ENCODE measurements around the gene SHBG.
A peak's percentile ranks its signal among the peaks of the same experiment; 100 is the strongest.

SHBG gene

GRCh38 chr17:7647018-7647417, 17.1 kb downstream of the SHBG start:
- no peak for DNase-seq (ENCODE audit: low spot score)

- DNase-seq (ENCODE audit: low spot score): peak; percentile 20
These were observed 20.7 kb downstream of the SHBG start, which contains the start of gene ATP1B2 for GRCh38 chr17:7650509-7651096. ATP1B2 (plus strand) TSS chr17:7650926; CDS start chr17:7651519, 593 bp downstream.

- no peak for DNase-seq (ENCODE audit: low spot score)
These were observed 21.2 kb downstream of the SHBG start for GRCh38 chr17:7651097-7651664.

- no peak for DNase-seq (ENCODE audit: low spot score)
These were observed 21.9 kb downstream of the SHBG start for GRCh38 chr17:7651665-7652387.

- DNase-seq (ENCODE audit: low spot score): no peak
These were observed 22.7 kb downstream of the SHBG start for GRCh38 chr17:7652388-7653356.

GRCh38 chr17:7654832-7655540, 25.1 kb downstream of the SHBG start:
- DNase-seq (ENCODE audit: low spot score): no peak

- DNase-seq (ENCODE audit: low spot score): no peak
These were observed 25.6 kb downstream of the SHBG start for GRCh38 chr17:7655541-7655840.

- no peak for DNase-seq (ENCODE audit: low spot score)
These were observed 27.1 kb downstream of the SHBG start for GRCh38 chr17:7656958-7657609.

- DNase-seq (ENCODE audit: low spot score): no peak
These were observed 37.9 kb downstream of the SHBG start for GRCh38 chr17:7667656-7668406.

- DNase-seq (ENCODE audit: low spot score): no peak
These were observed 38.5 kb downstream of the SHBG start for GRCh38 chr17:7668482-7668881.

- DNase-seq (ENCODE audit: low spot score): no peak
These were observed 43.3 kb downstream of the SHBG start for GRCh38 chr17:7673239-7673638.

- no peak for DNase-seq (ENCODE audit: low spot score)
These were observed 45.0 kb downstream of the SHBG start for GRCh38 chr17:7674934-7675333.

GRCh38 chr17:7676533-7676932, 46.6 kb downstream of the SHBG start:
- DNase-seq (ENCODE audit: low spot score): no peak

- no peak for DNase-seq (ENCODE audit: low spot score)
These were observed 47.6 kb downstream of the SHBG start for GRCh38 chr17:7677388-7678067.
